ENCODE results near the gene ECHDC1. TPM values are rescaled to one million over a fixed set of nuclear protein-coding genes. Genes with fewer than 3 reads are reported as not detected.
"Not testable (repeated sequence)": the region's sequence is repeated elsewhere in the genome, so short reads cannot be mapped to it uniquely, and the experiment has no call there.

Gene ECHDC1
- total and polyA plus RNA-seq, 8 donors, result 13.9 to 27.9 (median 18.9) TPM

DNA sequence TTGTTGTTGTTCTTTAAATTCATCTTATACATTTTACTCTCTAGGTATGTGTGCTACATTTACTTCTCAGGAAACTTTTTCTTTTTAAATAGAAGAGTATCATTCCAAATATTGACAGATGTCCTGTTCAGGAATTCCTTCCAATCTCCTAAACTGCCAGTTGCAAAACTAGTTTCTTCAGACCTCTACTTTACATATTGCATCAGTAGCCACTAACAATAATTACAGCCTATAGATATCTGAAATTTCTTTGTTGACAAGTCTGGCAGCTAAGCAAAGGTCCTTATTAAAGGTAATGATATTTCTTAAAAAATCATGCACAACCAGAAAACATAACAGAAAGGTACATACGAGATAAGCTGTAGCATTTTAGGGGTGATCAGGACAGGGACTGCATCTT is 4.5 kb downstream of the ECHDC1 start:
- no peak for DNase-seq
- TF ChIP-seq, protein P1, sequence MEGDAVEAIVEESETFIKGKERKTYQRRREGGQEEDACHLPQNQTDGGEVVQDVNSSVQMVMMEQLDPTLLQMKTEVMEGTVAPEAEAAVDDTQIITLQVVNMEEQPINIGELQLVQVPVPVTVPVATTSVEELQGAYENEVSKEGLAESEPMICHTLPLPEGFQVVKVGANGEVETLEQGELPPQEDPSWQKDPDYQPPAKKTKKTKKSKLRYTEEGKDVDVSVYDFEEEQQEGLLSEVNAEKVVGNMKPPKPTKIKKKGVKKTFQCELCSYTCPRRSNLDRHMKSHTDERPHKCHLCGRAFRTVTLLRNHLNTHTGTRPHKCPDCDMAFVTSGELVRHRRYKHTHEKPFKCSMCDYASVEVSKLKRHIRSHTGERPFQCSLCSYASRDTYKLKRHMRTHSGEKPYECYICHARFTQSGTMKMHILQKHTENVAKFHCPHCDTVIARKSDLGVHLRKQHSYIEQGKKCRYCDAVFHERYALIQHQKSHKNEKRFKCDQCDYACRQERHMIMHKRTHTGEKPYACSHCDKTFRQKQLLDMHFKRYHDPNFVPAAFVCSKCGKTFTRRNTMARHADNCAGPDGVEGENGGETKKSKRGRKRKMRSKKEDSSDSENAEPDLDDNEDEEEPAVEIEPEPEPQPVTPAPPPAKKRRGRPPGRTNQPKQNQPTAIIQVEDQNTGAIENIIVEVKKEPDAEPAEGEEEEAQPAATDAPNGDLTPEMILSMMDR (IDR thresholded peaks at IDR 0.05), result no peak
- H3K9me3 ChIP-seq, result no peaks in the 10 kb centered on the region
- WGBS, 2 donors, result 73 to 79% methylated on average over 1 of the region's 1 CpG
- H3K27me3 ChIP-seq, result no peaks in the 10 kb centered on the region
- intact Hi-C loops (cut with DNase I), result no loop called here
- H3K36me3 ChIP-seq, result no peaks in the 10 kb centered on the region
- ATAC-seq, result no peak
- H3K4me1 ChIP-seq, result peaks cover 9 to 37% (median 23%) of the 10 kb centered on the region in 3 donors
- H3K4me3 ChIP-seq, result no peak overlapping the region
- no peak for FAIRE-seq
- no peak overlapping the region for H3K27ac ChIP-seq

DNA sequence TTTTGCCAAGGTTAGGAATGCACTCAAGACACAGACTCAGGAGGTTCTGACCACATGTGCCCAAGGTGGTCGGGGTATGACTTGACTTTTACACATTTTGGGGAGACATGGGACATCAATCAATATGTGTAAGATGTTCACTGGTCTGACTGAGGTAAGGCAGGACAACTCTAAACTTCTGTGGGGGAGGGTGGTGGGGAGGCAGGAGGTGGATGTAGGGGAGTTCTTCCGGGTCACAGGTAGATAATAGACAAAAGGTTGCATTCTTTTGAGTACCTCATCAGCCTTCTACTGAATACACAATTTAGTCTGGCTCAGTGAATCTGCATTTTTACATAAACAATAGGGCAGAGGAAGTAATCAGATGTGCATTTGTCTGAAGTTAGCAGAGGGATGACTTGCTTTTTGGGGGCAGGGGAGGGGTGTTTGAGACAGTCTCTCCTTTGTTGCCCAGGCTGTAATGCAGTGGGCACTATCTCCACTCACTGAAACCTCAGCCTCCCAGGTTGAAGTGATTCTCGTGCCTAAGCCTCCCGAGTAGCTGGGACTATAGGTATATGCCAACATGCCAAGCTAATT is 10.9 kb downstream of the ECHDC1 start:
- FAIRE-seq, result no peak
- 66 to 69% methylated on average over 4 of the region's 4 CpGs for WGBS, 2 donors
- no peak for ATAC-seq
- TF ChIP-seq, protein P1 (IDR thresholded peaks at IDR 0.05), result no peak
- no peak for DNase-seq
- Histone ChIP-seq H3K36me3 (no peaks in the 10 kb centered on the region), H3K4me1 (peaks cover 0 to 6% (median 0%) of the 10 kb centered on the region in 3 donors), H3K4me3 (no peak overlapping the region), H3K9me3 (no peaks in the 10 kb centered on the region), H3K27me3 (no peaks in the 10 kb centered on the region), H3K27ac (no peak overlapping the region)
- intact Hi-C loops (cut with DNase I), result no loop called here

DNA sequence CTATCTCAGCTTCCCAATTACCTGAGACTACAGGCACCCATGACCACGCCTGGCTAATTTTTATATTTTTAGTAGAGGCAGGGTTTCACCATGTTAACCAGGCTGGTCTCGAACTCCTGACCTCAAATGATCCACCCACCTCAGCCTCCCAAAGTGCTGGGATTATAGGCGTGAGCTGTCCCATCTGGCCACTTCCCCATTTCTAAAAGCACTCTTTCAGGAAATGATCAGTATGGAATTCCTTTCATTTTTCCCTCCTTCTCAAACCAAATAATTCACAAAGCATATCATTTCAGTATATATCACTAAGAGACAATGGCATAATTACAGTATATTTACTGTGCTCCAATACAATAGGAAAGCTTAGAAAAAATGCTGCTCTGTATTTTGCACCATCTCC is 12.2 kb downstream of the ECHDC1 start:
- ATAC-seq; H3K27ac ChIP-seq; DNase-seq; H3K9me3 ChIP-seq; H3K4me1 ChIP-seq; H3K27me3 ChIP-seq; intact Hi-C loops (cut with DNase I); H3K36me3 ChIP-seq; H3K4me3 ChIP-seq; FAIRE-seq: not testable (repeated sequence)
- 65 to 78% methylated on average over 3 of the region's 3 CpGs for WGBS, 2 donors

DNA sequence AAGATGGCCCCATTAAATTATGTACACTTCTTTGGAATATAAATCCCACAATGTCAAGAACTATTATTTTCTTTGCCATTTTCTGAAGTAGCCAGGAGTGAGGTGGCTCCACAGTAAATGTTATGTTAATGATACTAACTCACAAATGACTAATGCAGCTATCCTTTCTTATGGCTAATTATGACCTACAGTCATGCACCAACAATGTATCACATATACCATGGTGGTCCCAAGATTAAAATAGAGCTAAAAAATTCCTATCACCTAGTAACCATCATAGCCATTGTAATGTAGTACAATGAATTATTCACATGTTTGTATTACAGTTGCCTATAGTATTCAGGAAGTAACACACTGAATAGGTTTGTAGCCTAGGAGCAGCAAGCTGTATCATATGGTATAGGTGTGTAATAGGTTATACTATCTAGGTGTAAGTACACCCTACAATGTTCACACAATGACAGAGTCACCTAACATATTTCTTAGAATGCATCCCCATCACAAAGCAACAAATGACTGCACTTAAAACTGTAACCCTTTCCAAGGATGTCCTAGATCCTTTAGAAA is 15.3 kb downstream of the ECHDC1 start:
- Histone ChIP-seq H3K27me3 (no peaks in the 10 kb centered on the region), H3K36me3 (peaks cover 0 to 12% (median 0%) of the 10 kb centered on the region in 3 donors), H3K9me3 (no peaks in the 10 kb centered on the region), H3K27ac (no peak overlapping the region), H3K4me3 (no peak overlapping the region), H3K4me1 (peaks cover 0 to 6% (median 0%) of the 10 kb centered on the region in 3 donors)
- FAIRE-seq (no peak), ATAC-seq (no peak), DNase-seq (no peak)
- TF ChIP-seq, protein P1 (IDR thresholded peaks at IDR 0.05), result no peak
- intact Hi-C loops (cut with DNase I), result no loop called here

- DNase-seq, result no peak
These were observed 23.7 kb downstream of the ECHDC1 start for GRCh38 chr6:127319686-127320085.

More at GRCh38 chr6:127319686-127320085, 23.7 kb downstream of the ECHDC1 start:
- no peaks in the 10 kb centered on the region for H3K27me3 ChIP-seq
- H3K4me3 ChIP-seq, result no peak overlapping the region
- no peaks in the 10 kb centered on the region for H3K36me3 ChIP-seq
- no peaks in the 10 kb centered on the region for H3K9me3 ChIP-seq
- no peak for FAIRE-seq
- intact Hi-C loops (cut with DNase I), result loop anchor here in 1 of 3 donors (10.0 kb wide), 1 partner anchor 105 kb away; no protein-coding TSS in a partner anchor
- TF ChIP-seq, protein P1 (IDR thresholded peaks at IDR 0.05), result no peak
- no peaks in the 10 kb centered on the region for H3K4me1 ChIP-seq
- ATAC-seq, result no peak
- no peak overlapping the region for H3K27ac ChIP-seq
- 94 to 100% methylated on average over 1 of the region's 1 CpG for WGBS, 2 donors

Measured in pancreas (tissue), 10 donors.